OCI-LY7 (cell line): ENCODE data around the gene SEC22A. TPM values are rescaled to one million over a fixed set of nuclear protein-coding genes. Genes with fewer than 3 reads are reported as not detected.
A peak's percentile ranks its signal among the peaks of the same experiment; 100 is the strongest.

ENCODE experiments used
- BruUV-seq: library from RNA; stranded (reverse); fragments of 400-500 nt; replicated peaks from 2 replicates; lab custom pipeline; 2021; lab: Mats Ljungman, UMichigan
- CTCF ChIA-PET: fragments of 300-600 bp; sonication (Branson Sonifier 250); formaldehyde crosslinking; loops from one replicate; lab custom pipeline; 2022; ENCODE audit warnings: antibody characterized with exemption; ENCODE audit not compliant: unreplicated experiment; lab: Charles Lee
- POLR2A ChIA-PET: fragments of 300-600 bp; sonication (Branson Sonifier 250); formaldehyde crosslinking; loops from one replicate; lab custom pipeline; 2022; ENCODE audit warnings: antibody characterized with exemption; lab: Charles Lee
- DNase-seq: peaks from one replicate; pipeline ENCODE4 v3.0.0-alpha.2; 2015; ENCODE audit warnings: low spot score
- H2AFZ ChIP-seq: fragments of 200-600 bp; sonication (generic), shearing (Covaris generic); 2 replicates; pipeline ENCODE4 v1.6.1; 2014; ENCODE audit warnings: mild to moderate bottlenecking, antibody characterized with exemption, low read length, moderate library complexity
- H3K27ac ChIP-seq: fragments of 200-600 bp; sonication (generic); 2 replicates; pipeline ENCODE4 v1.5.1; 2014; ENCODE audit warnings: mixed run types, low read depth, mild to moderate bottlenecking, moderate library complexity, low read length, inconsistent platforms; ENCODE audit not compliant: poor library complexity, severe bottlenecking
- H3K36me3 ChIP-seq: fragments of 200-600 bp; sonication (generic); 2 replicates; pipeline ENCODE4 v1.6.1; 2014; ENCODE audit warnings: mild to moderate bottlenecking, antibody characterized with exemption, low read length, moderate library complexity, mixed read lengths; ENCODE audit not compliant: insufficient read depth
- H3K4me1 ChIP-seq: fragments of 200-600 bp; sonication (generic); 2 replicates; pipeline ENCODE4 v1.5.1; 2014; ENCODE audit warnings: mild to moderate bottlenecking, low read length; ENCODE audit not compliant: insufficient read depth, poor library complexity, severe bottlenecking
- H3K4me2 ChIP-seq: fragments of 200-600 bp; sonication (generic); 2 replicates; pipeline ENCODE4 v1.6.1; 2014; ENCODE audit warnings: mild to moderate bottlenecking, low read length
- H3K4me3 ChIP-seq: fragments of 200-600 bp; sonication (generic); 2 replicates; pipeline ENCODE4 v1.5.1; 2014; ENCODE audit warnings: mild to moderate bottlenecking, low read depth, low read length; ENCODE audit not compliant: poor library complexity, severe bottlenecking
- H3K79me2 ChIP-seq: fragments of 200-600 bp; sonication (generic); 2 replicates; pipeline ENCODE4 v1.6.1; 2016; ENCODE audit warnings: low read depth, mild to moderate bottlenecking, low read length, moderate library complexity, mixed read lengths; ENCODE audit not compliant: insufficient read depth
- H3K9me2 ChIP-seq: fragments of 200-600 bp; sonication (generic); 2 replicates; pipeline ENCODE4 v1.6.1; 2016; ENCODE audit warnings: mild to moderate bottlenecking, low read length, mixed read lengths; ENCODE audit not compliant: insufficient read depth
- H3K9me3 ChIP-seq: fragments of 200-600 bp; sonication (generic); 2 replicates; pipeline ENCODE4 v1.6.1; 2014; ENCODE audit warnings: mild to moderate bottlenecking, mixed run types, low read length, mixed read lengths
- H4K20me1 ChIP-seq: fragments of 200-600 bp; sonication (generic); 2 replicates; pipeline ENCODE4 v1.6.1; 2014; ENCODE audit warnings: mild to moderate bottlenecking, antibody characterized with exemption, low read length, moderate library complexity, mixed read lengths; ENCODE audit not compliant: insufficient read depth
- EZH2phosphoT487 ChIP-seq: fragments of 200-600 bp; sonication (generic); IDR thresholded peaks from 2 replicates; pipeline ENCODE4 v1.6.1; 2018; ENCODE audit warnings: low read depth, borderline replicate concordance, mild to moderate bottlenecking, mixed run types, antibody characterized with exemption, low read length, moderate library complexity, mixed read lengths
- intact Hi-C: fragments of 100-400 bp; cut with micrococcal nuclease; formaldehyde crosslinking; loops from one replicate; pipeline ENCODE4 v1.10.0; 2022; ENCODE audit not compliant: unreplicated experiment
- total RNA-seq, 2 experiments: library from RNA; depleted of rRNA in 1 of 2; stranded (reverse); fragments of >200 nt in 1 of 2; shearing (Covaris generic) in 1 of 2; gene quantifications; 2 replicates each; pipeline ENCODE4 v1.2.3, GENCODE V29; 2014 to 2022
- TF ChIP-seq, protein P1 (sequence below): fragments of 200-600 bp; sonication (generic); conservative IDR thresholded peaks from 2 replicates; pipeline ENCODE4 v1.5.1; 2014; ENCODE audit warnings: mild to moderate bottlenecking, antibody characterized with exemption, low read length, moderate library complexity, mixed read lengths

The SEC22A gene
- total RNA-seq, 2 experiments from 2014 or later, result 22.0 to 24.5 TPM

DNA sequence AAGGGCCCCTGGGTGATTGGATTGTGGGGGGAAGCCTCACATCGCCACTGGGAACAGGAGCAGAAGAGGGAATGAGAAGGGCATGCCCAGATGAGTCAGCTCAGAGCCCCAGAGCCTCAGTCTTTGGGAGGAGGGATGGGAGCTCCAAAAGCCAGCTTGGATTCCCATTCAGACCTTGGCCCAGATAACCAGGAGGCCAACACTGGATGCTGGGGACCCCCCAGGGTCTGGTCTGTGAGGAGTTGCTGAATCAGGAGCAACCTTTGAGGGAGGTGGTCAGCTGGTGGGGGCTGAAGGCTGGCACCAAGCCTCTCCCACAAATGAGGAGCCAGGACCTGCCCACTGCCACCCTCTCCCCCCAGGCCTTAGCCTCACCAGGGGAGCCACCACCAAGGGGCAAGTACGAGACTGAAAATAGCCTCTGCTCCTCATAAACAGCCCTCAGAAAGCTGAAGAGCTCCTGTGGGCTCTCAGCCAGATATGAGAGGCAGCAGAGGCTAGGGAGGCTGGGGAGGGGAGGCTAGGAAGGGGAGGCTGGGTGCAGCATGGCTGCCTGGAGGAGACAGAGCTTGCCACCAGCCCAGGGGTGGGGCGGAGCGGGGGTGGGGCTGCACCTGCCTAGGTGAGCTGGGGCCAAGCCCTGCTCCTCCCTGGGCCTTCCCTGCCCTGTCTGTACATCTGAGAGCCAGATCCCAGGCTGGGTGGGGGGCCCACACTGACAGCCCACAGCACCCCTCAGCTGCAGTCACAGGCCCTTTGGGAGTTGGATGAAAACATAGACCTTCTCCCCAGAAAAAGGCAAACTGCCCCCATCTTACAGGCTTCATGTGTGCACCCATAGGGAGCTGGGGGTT is 99.8 kb downstream of the SEC22A start:
- BruUV-seq, result no TSS peak
- H3K9me2 ChIP-seq, result no peaks in the 10 kb centered on the region
- DNase-seq, result no peak
- peak overlapping the region; percentile 44 for H3K4me2 ChIP-seq
- TF ChIP-seq EZH2phosphoT487, result no peak
- TF ChIP-seq, protein P1, sequence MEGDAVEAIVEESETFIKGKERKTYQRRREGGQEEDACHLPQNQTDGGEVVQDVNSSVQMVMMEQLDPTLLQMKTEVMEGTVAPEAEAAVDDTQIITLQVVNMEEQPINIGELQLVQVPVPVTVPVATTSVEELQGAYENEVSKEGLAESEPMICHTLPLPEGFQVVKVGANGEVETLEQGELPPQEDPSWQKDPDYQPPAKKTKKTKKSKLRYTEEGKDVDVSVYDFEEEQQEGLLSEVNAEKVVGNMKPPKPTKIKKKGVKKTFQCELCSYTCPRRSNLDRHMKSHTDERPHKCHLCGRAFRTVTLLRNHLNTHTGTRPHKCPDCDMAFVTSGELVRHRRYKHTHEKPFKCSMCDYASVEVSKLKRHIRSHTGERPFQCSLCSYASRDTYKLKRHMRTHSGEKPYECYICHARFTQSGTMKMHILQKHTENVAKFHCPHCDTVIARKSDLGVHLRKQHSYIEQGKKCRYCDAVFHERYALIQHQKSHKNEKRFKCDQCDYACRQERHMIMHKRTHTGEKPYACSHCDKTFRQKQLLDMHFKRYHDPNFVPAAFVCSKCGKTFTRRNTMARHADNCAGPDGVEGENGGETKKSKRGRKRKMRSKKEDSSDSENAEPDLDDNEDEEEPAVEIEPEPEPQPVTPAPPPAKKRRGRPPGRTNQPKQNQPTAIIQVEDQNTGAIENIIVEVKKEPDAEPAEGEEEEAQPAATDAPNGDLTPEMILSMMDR, result no peak
- H4K20me1 ChIP-seq, result no peaks in the 10 kb centered on the region
- no peak overlapping the region for H3K4me3 ChIP-seq
- POLR2A ChIA-PET, result no interaction called here
- H3K9me3 ChIP-seq, result no peaks in the 10 kb centered on the region
- no peaks in the 10 kb centered on the region for H3K79me2 ChIP-seq
- no peaks in the 10 kb centered on the region for H3K36me3 ChIP-seq
- intact Hi-C loops, result no loop called here
- no peak overlapping the region for H2AFZ ChIP-seq
- peaks cover 10% of the 10 kb centered on the region for H3K4me1 ChIP-seq
- CTCF ChIA-PET, result interaction anchor here (0.6 kb wide), 1 partner anchor 85 kb away, joined by 7 read pairs; no protein-coding TSS in a partner anchor
- no peak overlapping the region for H3K27ac ChIP-seq

DNA sequence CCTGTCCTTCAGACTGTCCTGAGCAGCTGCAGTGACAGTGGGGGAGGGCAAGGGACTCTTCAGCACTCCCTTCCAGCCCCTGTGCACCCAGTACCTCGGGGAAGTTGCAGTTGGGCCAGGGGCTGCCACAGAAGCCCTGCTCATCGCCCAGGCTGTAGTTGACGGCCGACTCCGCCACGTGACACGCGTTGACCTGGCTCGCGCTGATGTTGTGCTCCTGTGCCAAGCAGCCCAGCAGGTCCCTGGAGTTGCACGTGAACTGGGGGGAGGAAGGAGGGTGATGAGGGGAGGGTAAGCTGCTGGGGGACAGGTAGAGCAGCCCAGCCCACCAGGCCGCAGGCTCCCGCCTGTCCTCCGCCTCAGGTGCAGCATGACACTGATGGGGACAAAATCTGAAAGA is 101.2 kb downstream of the SEC22A start:
- no peak for DNase-seq
- BruUV-seq, result no TSS peak
- no peaks in the 10 kb centered on the region for H3K36me3 ChIP-seq
- H3K4me2 ChIP-seq, result no peak overlapping the region
- intact Hi-C loops, result no loop called here
- H3K9me2 ChIP-seq, result no peaks in the 10 kb centered on the region
- H3K4me1 ChIP-seq, result peaks cover 10% of the 10 kb centered on the region
- H3K9me3 ChIP-seq, result no peaks in the 10 kb centered on the region
- TF ChIP-seq, protein P1, result no peak
- no peak for TF ChIP-seq EZH2phosphoT487
- ChIA-PET POLR2A (interaction anchor here (0.6 kb wide), 1 partner anchor 744 kb away, joined by 3 read pairs; no protein-coding TSS in a partner anchor), CTCF (interaction anchor here (0.6 kb wide), 1 partner anchor 400 kb away, joined by 3 read pairs; no protein-coding TSS in a partner anchor)
- H3K27ac ChIP-seq, result no peak overlapping the region
- no peak overlapping the region for H2AFZ ChIP-seq
- H3K4me3 ChIP-seq, result no peak overlapping the region
- H3K79me2 ChIP-seq, result no peaks in the 10 kb centered on the region
- no peaks in the 10 kb centered on the region for H4K20me1 ChIP-seq
